IMR-90 (cell line): ENCODE data around the gene TXNL1. TPM values are rescaled to one million over a fixed set of nuclear protein-coding genes. Genes with fewer than 3 reads are reported as not detected.

ENCODE experiments used
- ATAC-seq: fragments of 200-7000 bp; cut with Tn5 transposase; 2 replicates; pipeline ENCODE4 v1.9.1; 2020; ENCODE audit warnings: low read depth, mild to moderate bottlenecking, moderate library complexity
- BruUV-seq: library from RNA; stranded (reverse); fragments of 400-500 nt; replicated peaks from 2 replicates; lab custom pipeline; 2021; lab: Mats Ljungman, UMichigan
- CTCF ChIA-PET: fragments of 300-600 bp; formaldehyde crosslinking; extraction: SDS; loops from one replicate; lab custom pipeline; 2021; ENCODE audit warnings: antibody characterized with exemption; lab: Yijun Ruan, JAX
- POLR2A ChIA-PET: fragments of 300-600 bp; sonication (Branson Sonifier 250); formaldehyde crosslinking; loops from one replicate; lab custom pipeline; 2022; ENCODE audit warnings: antibody characterized with exemption; ENCODE audit not compliant: unreplicated experiment; lab: Charles Lee
- DNase-seq: peaks from one replicate; pipeline ENCODE4 v3.0.0; 2013
- H2AFZ ChIP-seq: replicated peaks from 2 replicates; pipeline ENCODE3; 2013; ENCODE audit warnings: low read length, mild to moderate bottlenecking; ENCODE audit not compliant: poor library complexity
- H2AK5ac ChIP-seq: 2 replicates; pipeline ENCODE4 v1.6.1; 2013; ENCODE audit warnings: low read depth, low read length, inconsistent platforms
- H2AK9ac ChIP-seq: replicated peaks from 2 replicates; pipeline ENCODE3; 2013; ENCODE audit warnings: mild to moderate bottlenecking, low read depth, low read length, moderate library complexity; ENCODE audit not compliant: poor library complexity
- H2BK120ac ChIP-seq: 2 replicates; pipeline ENCODE4 v1.6.1; 2013; ENCODE audit warnings: low read depth, low read length, inconsistent platforms
- H2BK15ac ChIP-seq: 3 replicates; pipeline ENCODE4 v1.6.1; 2013; ENCODE audit warnings: low read depth, low read length, inconsistent platforms
- H2BK20ac ChIP-seq: 2 replicates; pipeline ENCODE4 v1.6.1; 2013; ENCODE audit warnings: low read depth, mild to moderate bottlenecking, inconsistent platforms, low read length, moderate library complexity
- H2BK5ac ChIP-seq: 2 replicates; pipeline ENCODE4 v1.6.1; 2013; ENCODE audit warnings: mild to moderate bottlenecking, low read depth, low read length, inconsistent platforms; ENCODE audit not compliant: poor library complexity, severe bottlenecking
- H3K14ac ChIP-seq: replicated peaks from 2 replicates; pipeline ENCODE4 v1.6.1; 2013; ENCODE audit warnings: low read depth, low read length, inconsistent platforms
- H3K18ac ChIP-seq: 2 replicates; pipeline ENCODE4 v1.6.1; 2013; ENCODE audit warnings: low read depth, low read length, control low read depth
- H3K23ac ChIP-seq: 2 replicates; pipeline ENCODE4 v1.6.1; 2013; ENCODE audit warnings: low read depth, low read length, inconsistent platforms
- H3K27ac ChIP-seq: 2 replicates; pipeline ENCODE4 v1.5.1; 2013; ENCODE audit warnings: mild to moderate bottlenecking, control low read depth, low read length; ENCODE audit not compliant: insufficient read depth
- H3K27me3 ChIP-seq: 2 replicates; pipeline ENCODE4 v1.6.1; 2013; ENCODE audit warnings: low read length; ENCODE audit not compliant: control insufficient read depth, insufficient read depth
- H3K36me3 ChIP-seq: 2 replicates; pipeline ENCODE4 v1.6.1; 2013; ENCODE audit warnings: low read length, mixed read lengths; ENCODE audit not compliant: control insufficient read depth, insufficient read depth
- H3K4ac ChIP-seq: 2 replicates; pipeline ENCODE4 v1.6.1; 2013; ENCODE audit warnings: low read depth, low read length, inconsistent platforms
- H3K4me1 ChIP-seq: 2 replicates; pipeline ENCODE4 v1.6.1; 2013; ENCODE audit warnings: low read length, mixed read lengths; ENCODE audit not compliant: control insufficient read depth, insufficient read depth
- H3K4me2 ChIP-seq: 2 replicates; pipeline ENCODE4 v1.6.1; 2013; ENCODE audit warnings: low read depth, mild to moderate bottlenecking, control low read depth, low read length, moderate library complexity
- H3K4me3 ChIP-seq: 2 replicates; pipeline ENCODE4 v1.5.1; 2013; ENCODE audit warnings: low read depth, mild to moderate bottlenecking, control low read depth, low read length, moderate library complexity; ENCODE audit not compliant: insufficient read depth
- H3K56ac ChIP-seq: 2 replicates; pipeline ENCODE4 v1.6.1; 2013; ENCODE audit warnings: low read length, inconsistent platforms; ENCODE audit not compliant: insufficient read depth; ENCODE audit errors: extremely low read depth
- H3K79me1 ChIP-seq, 2 experiments: 2 replicates each; pipeline ENCODE4 v1.6.1; 2013; ENCODE audit warnings: low read length in 2 of 2, inconsistent platforms in 1 of 2, low read depth in 1 of 2
- H3K9ac ChIP-seq: 2 replicates; pipeline ENCODE4 v1.6.1; 2013; ENCODE audit warnings: low read depth, low read length, control low read depth
- H3K9me1 ChIP-seq: 2 replicates; pipeline ENCODE4 v1.6.1; 2013; ENCODE audit warnings: low read length, inconsistent platforms; ENCODE audit not compliant: insufficient read depth
- H3K9me3 ChIP-seq: 2 replicates; pipeline ENCODE4 v1.6.1; 2013; ENCODE audit warnings: low read length; ENCODE audit not compliant: control insufficient read depth, insufficient read depth
- H4K20me1 ChIP-seq: 2 replicates; pipeline ENCODE4 v1.6.1; 2013; ENCODE audit warnings: low read length, inconsistent platforms; ENCODE audit not compliant: insufficient read depth
- H4K5ac ChIP-seq: 2 replicates; pipeline ENCODE4 v1.6.1; 2013; ENCODE audit warnings: mild to moderate bottlenecking, low read depth, low read length, control low read depth
- H4K8ac ChIP-seq, 2 experiments: 2 replicates each; pipeline ENCODE4 v1.6.1; 2013; ENCODE audit warnings: low read depth in 2 of 2, low read length in 2 of 2, control low read depth in 1 of 2, inconsistent platforms in 1 of 2
- H4K91ac ChIP-seq: 2 replicates; pipeline ENCODE4 v1.6.1; 2013; ENCODE audit warnings: low read depth, low read length, inconsistent platforms; ENCODE audit not compliant: insufficient read depth
- CHD1 ChIP-seq: IDR thresholded peaks from 2 replicates; pipeline ENCODE4 v1.6.1; 2012; ENCODE audit warnings: low read depth, low read length, improper control_type of control experiment
- FOS ChIP-seq: fragments of 150-350 bp; IDR thresholded peaks from 2 replicates; pipeline ENCODE4 v1.6.1; 2016; ENCODE audit warnings: low read depth, low read length
- MAFK ChIP-seq: IDR thresholded peaks from 2 replicates; pipeline ENCODE4 v1.6.1; 2012; ENCODE audit warnings: low read depth, low read length, improper control_type of control experiment
- MAZ ChIP-seq: IDR thresholded peaks from 2 replicates; pipeline ENCODE4 v1.6.1; 2012; ENCODE audit warnings: low read depth, mild to moderate bottlenecking, low read length, improper control_type of control experiment, moderate library complexity, borderline replicate concordance
- MXI1 ChIP-seq: IDR thresholded peaks from 2 replicates; pipeline ENCODE4 v1.6.1; 2012; ENCODE audit warnings: low read depth, mild to moderate bottlenecking, low read length, moderate library complexity, borderline replicate concordance
- POLR2A ChIP-seq: IDR thresholded peaks from 2 replicates; pipeline ENCODE4 v1.6.1; 2012; ENCODE audit warnings: mild to moderate bottlenecking, low read depth, low read length
- USF2 ChIP-seq: fragments of 150-350 bp; IDR thresholded peaks from 2 replicates; pipeline ENCODE4 v1.6.1; 2017; ENCODE audit warnings: mild to moderate bottlenecking, antibody characterized with exemption, low read length, low read depth
- WGBS, 2 experiments: methylation state at CpG; one replicate each; pipeline versions ENCODE4 v1.1.5 to v1.1.7; 2013; ENCODE audit warnings: missing lambda C conversion rate in 2 of 2; ENCODE audit not compliant: insufficient read length in 1 of 2; ENCODE audit errors: extremely low coverage in 2 of 2; 5-methylcytosine and 5-hydroxymethylcytosine counted together
- dilution Hi-C: fragments of 300-500 bp; cut with HindIII; formaldehyde crosslinking; loops from one replicate; pipeline ENCODE4 v1.14.3; 2018; ENCODE audit warnings: low sequenced_read_pairs; ENCODE audit not compliant: unreplicated experiment
- in situ Hi-C: fragments of 300-500 bp; cut with MboI; formaldehyde crosslinking; loops from 3 replicates; pipeline ENCODE4 v1.14.3; 2019; ENCODE audit warnings: low sequenced_read_pairs, inconsistent platforms, mixed read lengths
- intact Hi-C: fragments of 100-400 bp; cut with micrococcal nuclease; formaldehyde crosslinking; loops from 2 replicates; pipeline ENCODE4 v1.10.0; 2022
- polyA plus RNA-seq, 3 experiments: library from polyadenylated mRNA; depleted of rRNA; stranded (reverse); fragments of >200 nt; gene quantifications; 2 replicates each; pipeline ENCODE4 v1.2.3, GENCODE V29; 2012; ENCODE audit warnings: low replicate concordance in 1 of 3
- total RNA-seq: library from RNA; depleted of rRNA; stranded (reverse); fragments of >200 nt; gene quantifications from 2 replicates; pipeline ENCODE4 v1.2.3, GENCODE V29; 2012

Gene TXNL1
- total and polyA plus RNA-seq, 2 of the 4 experiments (the other 2 are of a cell fraction): 38.7 to 62.5 TPM

- WGBS, 2 experiments: no CpG with 5 or more reads among the region's 4 CpGs
- no peak overlapping the region for H2BK15ac ChIP-seq
- TF ChIP-seq MAFK (no peak), CHD1 (no peak), MXI1 (no peak), MAZ (no peak), POLR2A (no peak), FOS (no peak), USF2 (no peak)
Measured at GRCh38 chr18:56678836-56679565, 40.6 kb upstream of the TXNL1 start.

More at GRCh38 chr18:56678836-56679565, 40.6 kb upstream of the TXNL1 start:
- Histone ChIP-seq H3K4me3 (no peak overlapping the region), H3K9me1 (no peaks in the 10 kb centered on the region), H4K5ac (no peak overlapping the region), H2AK5ac (no peak overlapping the region), H3K9ac (no peak overlapping the region), H3K27ac (no peak overlapping the region), H3K18ac (no peak overlapping the region), H2AFZ (no peak overlapping the region), H2BK120ac (no peak overlapping the region), H2BK20ac (no peak overlapping the region), H3K4me2 (no peak overlapping the region), H4K91ac (no peak overlapping the region), H3K4me1 (no peaks in the 10 kb centered on the region), H3K27me3 (no peaks in the 10 kb centered on the region), H2AK9ac (no peak overlapping the region), H2BK5ac (no peak overlapping the region), H3K14ac (no peak overlapping the region), H3K9me3 (no peaks in the 10 kb centered on the region), H4K20me1 (no peaks in the 10 kb centered on the region), H3K36me3 (no peaks in the 10 kb centered on the region), H3K79me1 (peaks cover 0 to 3% of the 10 kb centered on the region in 2 experiments; a peak in 3 of 4 replicates), H3K4ac (no peak overlapping the region), H3K23ac (no peak overlapping the region; the same call in 1 of the 2 replicates), H4K8ac (no peak overlapping the region), H3K56ac (no peak overlapping the region)
- BruUV-seq: no TSS peak
- in situ Hi-C loops: no loop called here
- CTCF ChIA-PET: no interaction called here
- POLR2A ChIA-PET: no interaction called here
- intact Hi-C loops: no loop called here
- ATAC-seq (no peak), DNase-seq (peak; percentile 6)
- dilution Hi-C loops: no loop called here
